Activated CD8-positive, alpha-beta memory T cell treated with anti-CD3 and anti-CD28 coated beads for 1 hour (primary cell): Measurements from ENCODE around the gene ATG101.

ENCODE experiments used
- DNase-seq, 2 donors: peaks; one replicate each; pipeline ENCODE4 v3.0.0-alpha.2; 2020; ENCODE audit warnings: low read depth in 1 of 2; ENCODE audit errors: extremely low read depth in 1 of 2

ATG101 gene

GRCh38 chr12:52041695-52042123 lies 28.1 kb upstream of the ATG101 start:
- no peak for DNase-seq

GRCh38 chr12:52042706-52043385 lies 26.9 kb upstream of the ATG101 start:
- no peak for DNase-seq

- no peak for DNase-seq
Measured at GRCh38 chr12:52043386-52044212, 26.2 kb upstream of the ATG101 start.

DNA sequence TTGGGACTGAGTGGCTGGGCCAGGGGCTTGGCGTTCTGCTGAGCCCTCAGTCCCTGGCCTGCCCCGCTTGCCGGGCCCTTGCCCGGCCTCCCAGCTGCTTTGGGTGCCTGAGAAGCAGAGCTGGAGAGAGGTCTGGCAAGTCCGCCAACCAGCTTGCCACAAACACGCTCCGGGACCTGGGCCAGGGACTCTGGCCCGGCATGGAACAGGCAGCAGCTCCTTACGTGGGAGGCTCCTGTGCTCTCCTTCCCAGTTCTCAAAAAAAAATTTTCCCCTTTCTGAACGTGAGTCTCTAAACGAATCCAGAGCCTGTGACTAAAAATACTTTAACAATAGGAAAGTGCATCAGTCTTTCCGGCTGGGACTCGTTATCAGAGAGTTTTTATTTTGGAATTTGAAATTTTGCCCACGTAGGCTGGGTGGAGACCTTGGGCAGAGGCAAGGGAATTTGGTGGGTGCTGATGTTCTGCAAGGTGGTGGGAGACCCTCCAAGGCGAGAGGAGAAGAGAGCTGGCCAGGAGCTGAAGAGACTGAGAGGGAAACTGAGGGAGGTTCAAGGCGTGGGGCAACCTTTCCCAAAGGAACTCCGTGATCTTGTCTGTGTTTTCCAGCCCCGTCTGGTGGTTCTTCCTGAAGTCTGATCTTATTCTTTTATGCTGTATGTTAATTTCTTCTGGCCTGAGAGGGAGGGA lies 25.3 kb upstream of the ATG101 start:
- no peak for DNase-seq

- DNase-seq = no peak
Measured at GRCh38 chr12:52045794-52046199, 24.0 kb upstream of the ATG101 start.

DNA sequence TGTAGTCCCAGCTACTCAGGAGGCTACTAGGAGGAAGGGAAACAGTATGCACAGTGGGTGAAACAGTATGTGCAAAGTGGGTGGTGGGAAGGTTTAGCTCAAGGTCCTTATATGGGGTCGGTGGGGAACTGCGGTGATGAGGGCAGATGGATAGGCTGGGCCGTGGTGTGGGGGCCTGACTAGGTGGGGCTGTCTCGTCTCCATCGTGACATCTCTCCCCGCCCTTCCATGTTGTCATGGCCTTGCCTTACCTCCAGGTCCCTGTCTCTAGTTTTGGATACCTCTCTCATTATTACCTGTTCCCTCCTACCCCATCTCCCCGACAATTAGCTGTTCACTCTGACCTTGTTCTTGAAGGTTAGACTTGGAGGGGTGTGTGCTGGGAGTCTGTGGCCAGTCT lies 22.9 kb upstream of the ATG101 start:
- no peak for DNase-seq

GRCh38 chr12:52049286-52049685 lies 20.5 kb upstream of the ATG101 start:
- no peak for DNase-seq

- no peak for DNase-seq
Measured at GRCh38 chr12:52049688-52050087, 20.1 kb upstream of the ATG101 start.

- no peak for DNase-seq
Measured at GRCh38 chr12:52050116-52050757, 19.5 kb upstream of the ATG101 start.

- DNase-seq = peak; percentile 99 to 100
Measured at GRCh38 chr12:52050758-52051541, 18.8 kb upstream of the ATG101 start, which contains the start of gene NR4A1. TSS of gene NR4A1 (plus strand) at chr12:52051442. CDS start at chr12:52054329, 2,887 bp downstream.

- no peak for DNase-seq
Measured at GRCh38 chr12:52052468-52053186, 17.2 kb upstream of the ATG101 start.

DNA sequence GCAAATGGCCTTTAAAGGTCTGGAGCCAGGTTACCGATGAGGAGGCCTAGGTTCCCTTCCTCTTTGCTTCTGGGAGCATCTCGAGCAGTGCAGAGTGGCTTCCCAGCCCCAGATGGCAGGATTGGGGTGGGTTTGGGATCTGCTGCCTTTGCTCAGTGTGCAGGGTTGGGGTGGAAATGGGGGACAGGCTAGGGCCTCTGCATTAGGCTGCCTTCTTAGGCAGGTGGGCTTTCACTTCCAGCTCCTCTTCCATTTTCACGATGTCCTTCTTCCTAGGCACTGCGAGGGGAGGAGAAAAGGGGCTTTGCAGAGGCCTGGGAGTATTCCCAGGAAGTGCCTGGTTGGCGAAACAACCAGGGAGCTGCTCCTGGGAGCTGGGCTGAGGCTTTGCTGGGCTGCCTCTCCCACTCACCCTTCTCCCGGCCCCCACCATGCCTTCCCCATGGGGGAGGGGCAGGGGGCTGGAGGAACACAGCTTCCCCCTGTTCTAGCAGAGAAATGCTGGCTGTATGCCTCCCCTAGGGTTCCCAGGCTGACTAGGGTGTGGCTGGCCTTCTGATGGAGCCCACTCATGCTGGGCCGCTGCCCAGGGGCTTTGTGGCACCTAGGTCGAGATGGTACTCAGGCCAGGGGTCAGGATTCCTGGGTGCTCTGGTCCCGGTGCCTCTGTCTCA lies 16.1 kb upstream of the ATG101 start:
- DNase-seq = peak in 1 of 2 donors; percentile 33

DNA sequence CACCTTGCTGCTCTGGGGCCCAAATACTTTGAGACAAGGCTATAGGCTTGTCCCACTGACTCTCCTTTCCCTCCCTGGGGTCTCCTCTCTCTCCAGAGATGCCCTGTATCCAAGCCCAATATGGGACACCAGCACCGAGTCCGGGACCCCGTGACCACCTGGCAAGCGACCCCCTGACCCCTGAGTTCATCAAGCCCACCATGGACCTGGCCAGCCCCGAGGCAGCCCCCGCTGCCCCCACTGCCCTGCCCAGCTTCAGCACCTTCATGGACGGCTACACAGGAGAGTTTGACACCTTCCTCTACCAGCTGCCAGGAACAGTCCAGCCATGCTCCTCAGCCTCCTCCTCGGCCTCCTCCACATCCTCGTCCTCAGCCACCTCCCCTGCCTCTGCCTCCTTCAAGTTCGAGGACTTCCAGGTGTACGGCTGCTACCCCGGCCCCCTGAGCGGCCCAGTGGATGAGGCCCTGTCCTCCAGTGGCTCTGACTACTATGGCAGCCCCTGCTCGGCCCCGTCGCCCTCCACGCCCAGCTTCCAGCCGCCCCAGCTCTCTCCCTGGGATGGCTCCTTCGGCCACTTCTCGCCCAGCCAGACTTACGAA lies 15.4 kb upstream of the ATG101 start:
- no peak for DNase-seq

DNA sequence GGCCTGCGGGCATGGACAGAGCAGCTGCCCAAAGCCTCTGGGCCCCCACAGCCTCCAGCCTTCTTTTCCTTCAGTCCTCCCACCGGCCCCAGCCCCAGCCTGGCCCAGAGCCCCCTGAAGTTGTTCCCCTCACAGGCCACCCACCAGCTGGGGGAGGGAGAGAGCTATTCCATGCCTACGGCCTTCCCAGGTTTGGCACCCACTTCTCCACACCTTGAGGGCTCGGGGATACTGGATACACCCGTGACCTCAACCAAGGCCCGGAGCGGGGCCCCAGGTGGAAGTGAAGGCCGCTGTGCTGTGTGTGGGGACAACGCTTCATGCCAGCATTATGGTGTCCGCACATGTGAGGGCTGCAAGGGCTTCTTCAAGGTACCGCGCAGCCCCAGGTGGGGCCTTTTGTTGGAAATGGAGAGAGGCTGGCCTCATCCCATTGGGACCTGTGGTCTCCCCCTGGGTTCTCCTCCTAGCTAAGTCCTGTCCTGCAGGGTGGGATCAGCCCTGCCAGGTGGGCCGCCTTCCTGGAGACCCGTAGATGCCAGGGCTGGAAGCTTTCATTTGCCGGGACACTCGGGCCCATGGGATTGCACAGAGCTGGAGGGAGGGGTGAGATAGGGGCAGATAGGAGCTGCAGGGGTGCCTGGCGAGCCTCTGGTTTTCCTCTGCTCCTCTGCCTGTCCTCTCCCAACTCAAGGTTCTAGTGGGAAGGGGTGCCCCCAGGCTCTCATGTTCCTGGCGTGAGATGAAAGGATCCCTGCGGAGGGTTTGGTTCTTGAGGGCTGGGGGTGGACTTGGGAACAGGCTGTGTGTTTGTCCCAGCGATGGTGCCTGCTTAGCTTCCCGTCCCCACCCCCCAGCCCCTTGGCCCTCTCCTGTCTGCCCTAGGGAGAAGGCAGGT lies 14.7 kb upstream of the ATG101 start:
- no peak for DNase-seq

GRCh38 chr12:52055731-52056711 lies 13.8 kb upstream of the ATG101 start:
- DNase-seq = no peak

DNA sequence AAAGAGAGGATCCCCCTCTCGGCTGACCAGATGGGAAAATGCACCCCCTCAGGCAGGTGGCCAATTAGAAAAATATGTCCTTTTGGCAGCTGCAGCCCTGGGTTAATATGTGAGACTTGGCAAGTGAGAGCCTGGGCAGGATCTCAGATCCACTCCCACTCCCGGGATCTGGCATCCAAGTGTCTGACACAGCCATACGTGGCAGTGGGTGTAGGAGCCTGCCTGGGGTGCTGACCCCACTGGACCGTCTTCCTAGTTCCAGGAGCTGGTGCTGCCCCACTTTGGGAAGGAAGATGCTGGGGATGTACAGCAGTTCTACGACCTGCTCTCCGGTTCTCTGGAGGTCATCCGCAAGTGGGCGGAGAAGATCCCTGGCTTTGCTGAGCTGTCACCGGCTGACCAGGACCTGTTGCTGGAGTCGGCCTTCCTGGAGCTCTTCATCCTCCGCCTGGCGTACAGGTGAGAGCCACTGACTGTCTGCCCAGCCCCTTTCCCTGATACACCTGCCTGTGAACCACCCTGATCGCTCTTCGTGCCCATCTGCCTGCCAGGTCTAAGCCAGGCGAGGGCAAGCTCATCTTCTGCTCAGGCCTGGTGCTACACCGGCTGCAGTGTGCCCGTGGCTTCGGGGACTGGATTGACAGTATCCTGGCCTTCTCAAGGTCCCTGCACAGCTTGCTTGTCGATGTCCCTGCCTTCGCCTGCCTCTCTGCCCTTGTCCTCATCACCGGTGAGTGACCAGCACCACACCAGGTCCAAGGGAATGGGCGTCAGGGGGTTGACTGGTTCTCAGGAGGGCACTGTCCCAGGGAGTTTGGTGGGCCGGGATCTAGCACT lies 12.8 kb upstream of the ATG101 start:
- no peak for DNase-seq
